Stimulated activated CD8-positive, alpha-beta memory T cell treated with anti-CD3 and anti-CD28 coated beads, Interleukin-4, amount 100 ng/mL, for 4 hours (primary cell): ENCODE data around the gene CBLN4.

Experiments used
- DNase-seq, 2 donors: peaks; one replicate each; pipeline ENCODE4 v3.0.0-alpha.2; 2020; ENCODE audit warnings: low read depth in 2 of 2, low spot score in 1 of 2

CBLN4 gene

DNA sequence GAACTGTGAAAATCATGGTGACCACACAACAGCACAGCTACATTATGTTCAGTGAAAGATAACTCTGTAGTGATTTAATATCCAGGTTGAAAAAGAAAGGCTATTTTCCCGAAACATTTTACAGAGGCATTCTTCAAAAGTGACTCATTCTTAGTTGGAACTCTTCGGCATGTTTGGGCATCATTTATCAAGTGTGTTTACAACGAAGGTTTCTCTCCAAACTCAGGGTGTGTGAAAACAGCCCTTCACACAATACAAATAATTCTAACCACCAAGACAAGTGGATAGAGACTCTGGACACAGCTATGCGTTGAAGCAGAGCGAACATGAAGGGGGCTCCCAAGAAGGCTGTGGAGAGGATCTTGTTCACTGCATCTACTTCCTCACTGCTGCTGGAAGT is 57.6 kb downstream of the CBLN4 start:
- no peak for DNase-seq
